Activated CD4-positive, alpha-beta T cell treated with anti-CD3 and anti-CD28 coated beads for 36 hours (primary cell): Measurements from ENCODE around the gene PDIA2. TPM values are rescaled to one million over a fixed set of nuclear protein-coding genes. Genes with fewer than 3 reads are reported as not detected.
A peak's percentile ranks its signal among the peaks of the same experiment; 100 is the strongest.

Source experiments
- ATAC-seq: fragments of 200-7000 bp; cut with Tn5 transposase; one replicate; pipeline ENCODE4 v1.10.0; 2021; ENCODE audit warnings: mild to moderate bottlenecking, moderate library complexity
- CTCF ChIA-PET: fragments of 350-600 bp; sonication (Branson Sonifier 250); formaldehyde crosslinking; loops from one replicate; lab custom pipeline; 2021; ENCODE audit warnings: antibody characterized with exemption; lab: Charles Lee
- POLR2A ChIA-PET: fragments of 350-600 bp; sonication (Branson Sonifier 250); formaldehyde crosslinking; loops from one replicate; lab custom pipeline; 2021; ENCODE audit warnings: antibody characterized with exemption, inconsistent platforms; lab: Charles Lee
- DNase-seq: peaks from one replicate; pipeline ENCODE4 v3.0.0-alpha.2; 2020
- H3K27ac Mint-ChIP-seq: one replicate; pipeline ENCODE4 v1.8.0; 2021; ENCODE audit warnings: mixed read lengths
- H3K27me3 Mint-ChIP-seq: one replicate; pipeline ENCODE4 v1.8.0; 2021; ENCODE audit warnings: mixed read lengths
- H3K36me3 Mint-ChIP-seq: one replicate; pipeline ENCODE4 v1.8.0; 2021; ENCODE audit warnings: low read depth, mixed read lengths
- H3K4me1 Mint-ChIP-seq: one replicate; pipeline ENCODE4 v1.8.0; 2021; ENCODE audit warnings: mixed read lengths
- H3K4me3 Mint-ChIP-seq: one replicate; pipeline ENCODE4 v1.8.0; 2021; ENCODE audit warnings: mild to moderate bottlenecking, moderate library complexity, mixed read lengths
- H3K9me3 Mint-ChIP-seq: one replicate; pipeline ENCODE4 v1.8.0; 2021; ENCODE audit warnings: low read depth, mixed read lengths
- intact Hi-C, 2 experiments: fragments of 100-400 bp; cut with DNase I in 1 of 2; cut with micrococcal nuclease in 1 of 2; formaldehyde crosslinking; loops; one replicate each; pipeline versions ENCODE4 v1.14.2 to v1.15.1; 2022 to 2024; cut with DNase I, micrococcal nuclease
- total RNA-seq, 2 experiments: library from RNA; stranded (reverse); gene quantifications; one replicate each; pipeline ENCODE4 v1.2.3, GENCODE V29; 2021

PDIA2 gene
- total RNA-seq, 2 experiments from 2014 or later = not detected

DNA sequence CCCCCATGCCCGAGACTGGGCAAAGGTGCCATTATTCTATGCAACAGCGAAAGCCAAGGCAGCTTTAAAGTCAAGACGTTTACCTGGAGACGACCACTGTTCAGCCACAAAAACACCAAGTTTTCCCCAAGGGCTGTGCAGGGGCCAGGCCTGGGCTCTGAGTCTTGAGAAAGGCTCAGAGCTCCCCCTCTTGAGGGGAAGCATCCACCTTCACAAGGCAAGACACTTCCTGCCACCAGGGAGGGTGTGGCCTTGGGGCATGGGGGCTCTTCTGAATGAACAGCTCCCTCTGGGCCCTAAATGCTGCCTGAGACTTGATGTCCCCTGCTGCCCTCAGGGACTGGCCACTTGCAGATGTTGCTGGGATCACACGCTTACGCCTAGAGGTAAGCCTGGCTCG lies 26.5 kb downstream of the PDIA2 start:
- H3K36me3 Mint-ChIP-seq = peaks cover 14% of the 10 kb centered on the region
- no peaks in the 10 kb centered on the region for H3K9me3 Mint-ChIP-seq
- H3K4me3 Mint-ChIP-seq = no peak overlapping the region
- DNase-seq (peak; percentile 19), ATAC-seq (peak; percentile 57)
- no peak overlapping the region for H3K27ac Mint-ChIP-seq
- ChIA-PET POLR2A (interaction anchor here (0.5 kb wide), 1 partner anchor 75 kb away, joined by 3 read pairs; the partner anchor contains the start of gene FAM234A), CTCF (interaction anchor here (1.1 kb wide), 1 partner anchor 202 kb away, joined by 4 read pairs; no protein-coding TSS in a partner anchor)
- intact Hi-C loops = no loop called here
- H3K4me1 Mint-ChIP-seq = peaks cover 2% of the 10 kb centered on the region
- no peaks in the 10 kb centered on the region for H3K27me3 Mint-ChIP-seq

DNA sequence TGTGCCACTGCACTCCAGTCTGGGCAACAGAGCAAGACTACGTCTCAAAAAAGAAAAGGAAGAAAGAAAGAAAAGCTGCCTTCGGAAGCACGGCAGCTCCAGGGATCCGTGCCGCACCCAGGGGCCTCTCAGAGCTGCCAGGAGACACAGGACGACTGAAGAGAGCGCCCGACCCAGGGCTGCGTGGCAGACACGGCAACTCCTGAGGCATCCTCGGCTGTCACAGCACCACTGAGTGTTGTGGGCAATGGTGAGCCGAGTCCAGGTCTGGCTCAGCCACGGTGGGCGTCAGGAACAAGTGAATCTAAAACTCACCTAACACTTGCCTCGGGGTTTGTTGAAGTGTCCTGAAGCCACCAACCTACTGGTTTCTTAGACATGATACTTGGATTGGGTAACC lies 28.8 kb downstream of the PDIA2 start:
- DNase-seq (no peak), ATAC-seq (no peak)
- Mint-ChIP-seq H3K27me3 (no peaks in the 10 kb centered on the region), H3K36me3 (peaks cover 6% of the 10 kb centered on the region), H3K27ac (no peak overlapping the region), H3K4me3 (no peak overlapping the region), H3K4me1 (peaks cover 6% of the 10 kb centered on the region), H3K9me3 (no peaks in the 10 kb centered on the region)
- CTCF ChIA-PET = no interaction called here
- POLR2A ChIA-PET = no interaction called here
- intact Hi-C loops = no loop called here

DNA sequence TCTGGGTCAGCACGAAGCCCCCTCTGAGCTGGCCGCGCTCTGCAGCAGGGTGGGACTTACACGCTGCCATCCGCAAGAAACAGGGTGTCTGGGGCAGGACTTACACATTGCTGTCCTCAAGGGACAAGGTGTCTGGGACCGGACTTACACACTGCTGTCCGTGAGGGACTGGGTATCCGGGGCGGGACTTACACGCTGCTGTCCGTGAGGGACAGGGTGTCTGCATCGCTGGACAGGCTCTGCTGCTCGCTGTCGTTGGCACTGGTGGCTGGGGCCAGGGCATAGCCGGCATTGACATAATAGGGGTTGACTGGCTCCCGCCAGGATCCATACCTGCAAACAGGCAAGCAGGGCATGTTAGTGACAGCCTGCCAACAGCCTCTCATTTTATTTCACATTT lies 31.4 kb downstream of the PDIA2 start:
- H3K36me3 Mint-ChIP-seq = peaks cover 8% of the 10 kb centered on the region
- H3K4me1 Mint-ChIP-seq = peaks cover 16% of the 10 kb centered on the region
- H3K27me3 Mint-ChIP-seq = no peaks in the 10 kb centered on the region
- CTCF ChIA-PET = interaction anchor here (0.8 kb wide), 1 partner anchor 12 kb away, joined by 3 read pairs; no protein-coding TSS in a partner anchor
- no peaks in the 10 kb centered on the region for H3K9me3 Mint-ChIP-seq
- H3K4me3 Mint-ChIP-seq = no peak overlapping the region
- intact Hi-C loops = no loop called here
- H3K27ac Mint-ChIP-seq = no peak overlapping the region
- DNase-seq = no peak
- no peak for ATAC-seq
- POLR2A ChIA-PET = no interaction called here

DNA sequence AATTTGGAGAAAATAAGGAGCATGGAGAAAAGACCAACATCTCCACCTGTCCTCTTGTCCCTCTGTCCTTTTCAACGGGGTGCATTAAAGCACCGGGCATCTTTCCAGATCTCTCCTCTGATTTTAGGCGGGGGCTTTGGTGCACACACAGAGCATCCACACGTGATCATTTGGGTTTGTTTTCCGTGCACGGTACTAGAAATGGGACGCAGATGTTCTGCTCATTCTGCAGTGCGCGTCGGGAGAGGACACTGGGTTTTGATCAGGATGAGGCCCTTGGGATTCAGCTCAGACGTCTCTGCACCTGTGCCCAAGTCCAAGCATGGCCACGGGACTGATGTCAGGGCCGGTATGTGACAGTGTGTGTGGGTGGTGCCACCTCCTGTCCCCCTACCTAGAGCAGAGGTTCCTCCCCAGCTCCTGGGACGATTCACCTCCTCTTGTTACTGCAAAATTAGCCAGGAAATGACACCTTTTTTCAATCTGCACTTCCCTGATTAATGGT lies 31.9 kb downstream of the PDIA2 start:
- no peak for DNase-seq
- H3K27me3 Mint-ChIP-seq = no peaks in the 10 kb centered on the region
- intact Hi-C loops = no loop called here
- ChIA-PET CTCF (no interaction called here), POLR2A (interaction anchor here (0.7 kb wide), 1 partner anchor 263 kb away, joined by 3 read pairs; no protein-coding TSS in a partner anchor)
- peaks cover 11% of the 10 kb centered on the region for H3K36me3 Mint-ChIP-seq
- no peak for ATAC-seq
- H3K9me3 Mint-ChIP-seq = no peaks in the 10 kb centered on the region
- H3K4me3 Mint-ChIP-seq = no peak overlapping the region
- H3K27ac Mint-ChIP-seq = no peak overlapping the region
- peaks cover 19% of the 10 kb centered on the region for H3K4me1 Mint-ChIP-seq

DNA sequence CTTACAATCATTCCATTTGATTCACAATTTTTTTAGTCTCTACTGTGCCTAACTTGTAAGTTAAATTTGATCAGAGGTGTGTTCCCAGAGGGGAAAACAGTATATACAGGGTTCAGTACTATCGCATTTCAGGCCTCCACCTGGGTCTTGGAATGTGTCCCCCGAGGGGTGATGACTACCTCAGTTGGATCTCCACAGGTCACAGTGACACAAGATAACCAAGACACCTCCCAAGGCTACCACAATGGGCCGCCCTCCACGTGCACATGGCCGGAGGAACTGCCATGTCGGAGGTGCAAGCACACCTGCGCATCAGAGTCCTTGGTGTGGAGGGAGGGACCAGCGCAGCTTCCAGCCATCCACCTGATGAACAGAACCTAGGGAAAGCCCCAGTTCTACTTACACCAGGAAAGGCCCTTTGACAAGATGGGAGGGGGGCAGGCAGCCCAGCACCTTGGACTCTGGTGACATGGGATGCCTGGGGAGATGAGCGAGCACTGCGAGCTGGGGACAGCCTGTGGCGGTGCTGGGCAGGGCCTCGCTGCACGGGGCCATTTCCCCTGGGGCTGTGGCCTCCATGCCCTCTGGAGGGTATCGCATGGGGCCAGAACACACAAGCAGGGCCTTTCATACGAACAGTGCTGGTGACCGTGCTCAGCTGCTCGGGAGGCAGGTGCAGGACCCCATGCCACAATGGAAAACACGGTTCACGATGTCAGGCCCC lies 33.9 kb downstream of the PDIA2 start:
- H3K36me3 Mint-ChIP-seq = peaks cover 11% of the 10 kb centered on the region
- H3K27ac Mint-ChIP-seq = no peak overlapping the region
- ATAC-seq = no peak
- ChIA-PET CTCF (no interaction called here), POLR2A (no interaction called here)
- intact Hi-C loops = no loop called here
- H3K27me3 Mint-ChIP-seq = no peaks in the 10 kb centered on the region
- H3K9me3 Mint-ChIP-seq = no peaks in the 10 kb centered on the region
- H3K4me1 Mint-ChIP-seq = peaks cover 25% of the 10 kb centered on the region
- DNase-seq = no peak
- H3K4me3 Mint-ChIP-seq = no peak overlapping the region

DNA sequence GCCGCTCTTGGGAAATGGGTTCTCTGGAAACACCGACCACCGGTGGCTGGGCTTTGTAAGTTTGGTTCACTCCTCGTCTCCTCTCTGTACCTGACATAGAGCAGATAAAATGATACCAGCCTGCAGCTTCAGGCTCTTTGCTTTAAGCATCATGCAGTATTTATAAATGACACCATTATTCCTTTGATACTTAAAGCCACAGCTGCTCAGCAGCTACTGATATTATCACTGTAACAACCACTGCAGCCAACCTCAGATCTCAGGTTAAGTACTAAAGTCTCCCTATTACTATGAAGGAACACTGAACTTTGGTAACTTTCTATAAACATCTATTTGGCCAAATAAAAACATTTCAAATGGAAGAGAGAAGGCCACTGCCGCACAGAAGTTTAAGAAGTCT lies 34.6 kb downstream of the PDIA2 start:
- Mint-ChIP-seq H3K27ac (peak overlapping the region; percentile 47), H3K9me3 (no peaks in the 10 kb centered on the region), H3K27me3 (no peaks in the 10 kb centered on the region), H3K4me1 (peaks cover 25% of the 10 kb centered on the region), H3K4me3 (no peak overlapping the region), H3K36me3 (peaks cover 7% of the 10 kb centered on the region)
- intact Hi-C loops = no loop called here
- ChIA-PET CTCF (no interaction called here), POLR2A (no interaction called here)
- ATAC-seq (no peak), DNase-seq (no peak)

DNA sequence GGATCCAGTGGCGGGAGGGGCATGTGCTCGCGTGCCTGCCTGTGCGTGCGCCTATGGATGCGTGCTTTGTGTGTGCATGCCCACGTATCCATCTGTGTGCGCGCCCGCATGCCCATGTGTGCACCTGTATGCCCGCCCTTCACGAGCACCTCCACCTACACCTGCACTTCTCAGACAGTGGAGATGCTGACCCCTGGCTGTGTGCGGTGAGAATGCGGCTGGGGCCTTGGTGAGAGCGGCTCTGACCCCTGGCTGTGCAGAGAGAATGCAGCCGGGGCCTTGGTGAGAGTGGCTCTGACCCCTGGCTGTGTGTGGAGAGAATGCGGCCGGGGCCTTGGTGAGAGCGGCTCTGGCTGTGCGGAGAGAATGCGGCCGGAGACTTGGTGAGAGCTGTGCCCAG lies 35.7 kb downstream of the PDIA2 start:
- peaks cover 7% of the 10 kb centered on the region for H3K36me3 Mint-ChIP-seq
- DNase-seq (peak; percentile 38), ATAC-seq (peak; percentile 36)
- no peaks in the 10 kb centered on the region for H3K27me3 Mint-ChIP-seq
- ChIA-PET CTCF (no interaction called here), POLR2A (no interaction called here)
- intact Hi-C loops = no loop called here
- no peaks in the 10 kb centered on the region for H3K9me3 Mint-ChIP-seq
- H3K4me1 Mint-ChIP-seq = peaks cover 29% of the 10 kb centered on the region
- H3K27ac Mint-ChIP-seq = no peak overlapping the region
- H3K4me3 Mint-ChIP-seq = no peak overlapping the region

DNA sequence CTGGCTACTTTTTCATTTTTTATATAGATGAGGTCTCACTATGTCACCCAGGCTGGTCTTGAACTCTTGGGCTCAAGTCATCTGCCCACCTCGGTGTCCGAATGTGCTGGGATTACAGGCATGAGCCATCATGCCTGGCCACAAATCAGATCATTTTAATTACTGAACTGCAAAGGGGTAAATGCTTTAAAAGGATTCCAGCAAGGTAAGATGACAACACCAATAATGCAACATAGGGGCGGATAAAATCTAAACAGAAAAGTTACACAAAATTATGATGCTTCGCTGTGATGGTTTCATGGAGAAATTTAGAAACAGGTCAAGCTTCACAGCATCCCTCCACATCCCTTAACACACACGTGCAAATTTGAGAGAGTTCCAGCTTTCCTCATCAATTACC lies 37.2 kb downstream of the PDIA2 start:
- ChIA-PET POLR2A (no interaction called here), CTCF (interaction anchor here (0.6 kb wide), 1 partner anchor 137 kb away, joined by 3 read pairs; no protein-coding TSS in a partner anchor)
- intact Hi-C loops = no loop called here
- Mint-ChIP-seq H3K27ac (no peak overlapping the region), H3K36me3 (peaks cover 7% of the 10 kb centered on the region), H3K9me3 (no peaks in the 10 kb centered on the region), H3K27me3 (no peaks in the 10 kb centered on the region), H3K4me3 (no peak overlapping the region), H3K4me1 (peaks cover 40% of the 10 kb centered on the region)
- ATAC-seq (no peak), DNase-seq (no peak)

DNA sequence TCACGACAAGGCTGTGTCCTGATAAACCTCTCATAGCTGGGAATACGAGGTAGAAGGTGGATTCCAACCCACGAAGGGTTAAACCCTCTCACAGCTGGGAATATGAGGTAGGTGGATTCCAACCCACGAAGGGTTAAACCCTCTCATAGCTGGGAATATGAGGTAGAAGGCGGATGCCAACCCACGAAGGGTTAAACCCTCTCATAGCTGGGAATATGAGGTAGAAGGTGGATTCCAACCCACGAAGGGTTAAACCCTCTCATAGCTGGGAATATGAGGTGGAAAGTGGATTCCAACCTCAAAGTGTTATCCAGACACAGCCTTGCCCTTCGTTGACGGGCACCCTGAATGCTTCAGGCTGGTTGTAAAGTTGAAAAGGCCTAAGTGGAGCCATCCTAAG lies 38.6 kb downstream of the PDIA2 start:
- H3K4me1 Mint-ChIP-seq = peaks cover 49% of the 10 kb centered on the region
- CTCF ChIA-PET = interaction anchor here (0.6 kb wide), 2 partner anchors 107 to 182 kb away, joined by 3 to 4 read pairs; no protein-coding TSS in a partner anchor
- intact Hi-C loops = no loop called here
- H3K36me3 Mint-ChIP-seq = peaks cover 8% of the 10 kb centered on the region
- H3K27me3 Mint-ChIP-seq = no peaks in the 10 kb centered on the region
- H3K9me3 Mint-ChIP-seq = no peaks in the 10 kb centered on the region
- ATAC-seq (no peak), DNase-seq (no peak)
- H3K27ac Mint-ChIP-seq = no peak overlapping the region
- POLR2A ChIA-PET = no interaction called here
- no peak overlapping the region for H3K4me3 Mint-ChIP-seq

DNA sequence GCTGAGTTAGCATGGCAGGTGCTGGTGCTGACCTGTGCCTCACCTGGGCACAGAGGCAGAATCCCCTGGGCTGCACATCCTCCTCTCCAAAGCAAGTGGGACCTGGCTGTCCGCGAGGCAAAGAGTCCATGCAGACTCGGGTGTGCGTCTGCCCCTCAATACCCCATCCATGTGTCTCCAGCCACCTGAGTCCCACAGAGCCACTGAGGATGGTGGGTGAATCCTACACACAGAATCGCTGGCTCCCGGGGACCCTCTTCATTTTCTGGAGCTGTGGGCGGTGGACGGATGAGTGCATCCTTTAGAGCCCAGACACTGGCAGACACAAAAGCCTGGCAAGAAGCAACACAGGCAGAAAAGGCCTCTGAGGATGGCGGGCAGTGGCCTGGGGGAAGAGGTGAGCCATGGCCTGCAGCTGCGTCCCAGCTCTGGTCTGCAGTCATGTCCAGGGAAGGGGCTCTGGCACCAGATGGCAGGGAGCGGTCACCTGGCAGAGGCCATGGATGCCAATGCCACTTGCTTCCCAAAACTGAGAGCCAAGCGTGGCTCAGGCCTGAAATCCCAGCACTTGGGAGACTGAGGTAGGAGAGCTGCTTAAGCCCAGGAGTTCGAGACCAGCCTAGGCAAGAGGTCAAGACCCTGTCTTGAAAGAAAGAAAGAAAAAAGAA lies 39.6 kb downstream of the PDIA2 start:
- H3K27ac Mint-ChIP-seq = no peak overlapping the region
- CTCF ChIA-PET = interaction anchor here (0.7 kb wide), 1 partner anchor 215 kb away, joined by 3 read pairs; no protein-coding TSS in a partner anchor

DNA sequence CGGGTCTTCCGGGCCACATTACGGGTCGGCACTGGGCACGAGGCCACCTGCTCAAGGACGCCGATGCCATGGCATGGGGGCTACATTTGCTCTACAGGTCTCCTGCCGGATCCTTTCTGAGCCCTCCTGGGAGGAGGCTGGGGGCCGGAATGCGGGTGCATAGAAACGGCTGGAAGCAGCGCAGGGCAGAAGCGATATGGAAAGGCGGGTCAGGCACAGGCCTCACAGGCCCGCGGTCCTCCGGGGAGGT lies 41.2 kb downstream of the PDIA2 start:
- no peaks in the 10 kb centered on the region for H3K9me3 Mint-ChIP-seq
- H3K27me3 Mint-ChIP-seq = no peaks in the 10 kb centered on the region
- no peak for ATAC-seq
- no peak overlapping the region for H3K27ac Mint-ChIP-seq
- intact Hi-C loops = loop anchor here in 1 of 2 experiments (2.0 kb wide), 1 partner anchor 29 kb away; the partner anchor contains the start of gene AXIN1
- H3K4me3 Mint-ChIP-seq = peak overlapping the region; percentile 49
- no peak for DNase-seq
- H3K4me1 Mint-ChIP-seq = peaks cover 48% of the 10 kb centered on the region
- peaks cover 4% of the 10 kb centered on the region for H3K36me3 Mint-ChIP-seq
- CTCF ChIA-PET = interaction anchor here (0.7 to 0.9 kb wide), 2 partner anchors 12 to 258 kb away, joined by 4 read pairs; no protein-coding TSS in a partner anchor
- POLR2A ChIA-PET = no interaction called here

More for the DNA sequence above, 39.6 kb downstream of the PDIA2 start:
- Mint-ChIP-seq H3K4me1 (peaks cover 56% of the 10 kb centered on the region), H3K4me3 (no peak overlapping the region), H3K36me3 (peaks cover 7% of the 10 kb centered on the region), H3K27me3 (no peaks in the 10 kb centered on the region), H3K9me3 (no peaks in the 10 kb centered on the region)
- DNase-seq = no peak
- no peak for ATAC-seq
- POLR2A ChIA-PET = no interaction called here
- intact Hi-C loops = no loop called here
